Measurements from ENCODE around the gene OSER1. TPM values are rescaled to one million over a fixed set of nuclear protein-coding genes. Genes with fewer than 3 reads are reported as not detected.

OSER1 gene
- total RNA-seq, 2 donors from 2014 or later = 23.3 to 31.9 TPM

DNA sequence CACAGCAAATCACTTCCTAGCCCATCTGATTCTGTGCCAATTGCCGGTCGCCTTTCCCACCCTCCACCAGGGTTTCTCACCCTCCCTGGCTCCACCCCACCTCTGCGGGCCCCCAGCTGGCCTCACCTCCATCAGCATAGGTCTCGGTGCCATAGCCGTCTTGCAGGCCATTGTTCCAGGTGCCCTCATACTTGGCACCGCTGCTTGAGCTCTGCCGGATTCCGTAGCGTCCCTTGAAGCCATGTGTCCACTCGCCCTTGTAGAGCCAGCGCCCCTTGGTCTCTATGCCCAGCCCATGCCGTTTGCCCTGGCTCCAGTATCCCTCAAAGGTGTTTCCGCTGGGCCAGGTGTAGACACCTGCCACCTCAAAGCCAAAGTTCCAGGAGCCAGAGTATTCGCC lies 24.4 kb downstream of the OSER1 start:
- H3K27ac ChIP-seq = peak overlapping the region; percentile 47
- no peaks in the 10 kb centered on the region for H3K4me1 ChIP-seq
- TF ChIP-seq, protein P1, sequence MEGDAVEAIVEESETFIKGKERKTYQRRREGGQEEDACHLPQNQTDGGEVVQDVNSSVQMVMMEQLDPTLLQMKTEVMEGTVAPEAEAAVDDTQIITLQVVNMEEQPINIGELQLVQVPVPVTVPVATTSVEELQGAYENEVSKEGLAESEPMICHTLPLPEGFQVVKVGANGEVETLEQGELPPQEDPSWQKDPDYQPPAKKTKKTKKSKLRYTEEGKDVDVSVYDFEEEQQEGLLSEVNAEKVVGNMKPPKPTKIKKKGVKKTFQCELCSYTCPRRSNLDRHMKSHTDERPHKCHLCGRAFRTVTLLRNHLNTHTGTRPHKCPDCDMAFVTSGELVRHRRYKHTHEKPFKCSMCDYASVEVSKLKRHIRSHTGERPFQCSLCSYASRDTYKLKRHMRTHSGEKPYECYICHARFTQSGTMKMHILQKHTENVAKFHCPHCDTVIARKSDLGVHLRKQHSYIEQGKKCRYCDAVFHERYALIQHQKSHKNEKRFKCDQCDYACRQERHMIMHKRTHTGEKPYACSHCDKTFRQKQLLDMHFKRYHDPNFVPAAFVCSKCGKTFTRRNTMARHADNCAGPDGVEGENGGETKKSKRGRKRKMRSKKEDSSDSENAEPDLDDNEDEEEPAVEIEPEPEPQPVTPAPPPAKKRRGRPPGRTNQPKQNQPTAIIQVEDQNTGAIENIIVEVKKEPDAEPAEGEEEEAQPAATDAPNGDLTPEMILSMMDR (IDR thresholded peaks at IDR 0.05) = no peak
- no peaks in the 10 kb centered on the region for H3K9me3 ChIP-seq
- intact Hi-C loops (cut with DNase I) = loop anchor here (10.0 kb wide), 1 partner anchor 431 kb away; no protein-coding TSS in a partner anchor
- peak overlapping the region in 1 of 2 donors; percentile 26 for H3K9ac ChIP-seq (ENCODE audit: low read depth in 2 of 2, low read length in 2 of 2)
- no peaks in the 10 kb centered on the region for H3K27me3 ChIP-seq
- peak overlapping the region; percentile 35 for H3K4me3 ChIP-seq
- DNase-seq = no peak
- no peaks in the 10 kb centered on the region for H3K36me3 ChIP-seq

DNA sequence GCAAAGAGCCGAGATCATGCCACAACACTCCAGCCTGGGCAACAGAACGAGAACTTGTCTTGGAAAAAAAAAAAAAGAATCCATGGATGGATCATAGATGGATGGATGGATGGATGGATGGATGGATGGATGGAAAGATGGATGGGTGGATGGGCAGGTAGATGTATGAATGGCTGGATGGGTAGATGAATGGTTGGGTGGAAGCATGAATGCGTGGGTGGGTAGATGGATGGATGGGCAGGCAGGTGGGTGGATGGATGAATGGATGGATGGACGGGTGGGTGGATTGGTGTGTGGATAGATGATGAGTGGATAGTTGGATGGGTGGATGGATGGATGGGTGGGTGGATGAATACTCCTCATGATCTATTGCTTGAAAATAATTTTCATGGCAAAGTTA lies 25.0 kb downstream of the OSER1 start:
- no peak overlapping the region for H3K4me3 ChIP-seq
- no peaks in the 10 kb centered on the region for H3K36me3 ChIP-seq
- intact Hi-C loops (cut with DNase I) = loop anchor here (10.0 kb wide), 1 partner anchor 431 kb away; no protein-coding TSS in a partner anchor
- DNase-seq = no peak
- no peak overlapping the region for H3K9ac ChIP-seq (ENCODE audit: low read depth in 2 of 2, low read length in 2 of 2)
- no peaks in the 10 kb centered on the region for H3K4me1 ChIP-seq
- TF ChIP-seq, protein P1 (IDR thresholded peaks at IDR 0.05) = no peak
- no peak overlapping the region for H3K27ac ChIP-seq
- no peaks in the 10 kb centered on the region for H3K9me3 ChIP-seq
- no peaks in the 10 kb centered on the region for H3K27me3 ChIP-seq

DNA sequence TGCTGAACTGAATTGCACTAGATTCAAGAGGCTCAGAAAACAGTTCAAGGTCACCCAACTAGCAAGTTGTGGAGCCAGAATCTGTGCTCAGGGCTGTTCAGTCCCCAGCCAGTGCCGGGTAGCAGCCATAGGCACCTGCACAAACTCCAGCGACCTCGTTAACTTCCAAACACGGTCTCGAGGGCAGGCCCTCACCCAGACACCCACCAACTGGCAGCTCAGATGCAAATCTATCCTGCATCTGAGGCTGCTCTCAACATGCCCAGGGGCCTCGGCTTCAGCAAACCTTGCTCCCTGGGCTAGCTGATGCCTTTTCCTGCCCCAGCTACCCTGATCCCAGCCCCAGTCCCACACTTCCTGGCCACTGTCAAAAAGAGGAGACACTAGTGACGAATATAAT lies 27.3 kb downstream of the OSER1 start:
- H3K4me3 ChIP-seq = peak overlapping the region; percentile 1
- no peaks in the 10 kb centered on the region for H3K9me3 ChIP-seq
- intact Hi-C loops (cut with DNase I) = loop anchor here (10.0 kb wide), 1 partner anchor 428 kb away; no protein-coding TSS in a partner anchor
- no peak overlapping the region for H3K9ac ChIP-seq (ENCODE audit: low read depth in 2 of 2, low read length in 2 of 2)
- no peak overlapping the region for H3K27ac ChIP-seq
- DNase-seq = no peak
- no peaks in the 10 kb centered on the region for H3K36me3 ChIP-seq
- no peaks in the 10 kb centered on the region for H3K27me3 ChIP-seq
- TF ChIP-seq, protein P1 (IDR thresholded peaks at IDR 0.05) = no peak
- no peaks in the 10 kb centered on the region for H3K4me1 ChIP-seq

DNA sequence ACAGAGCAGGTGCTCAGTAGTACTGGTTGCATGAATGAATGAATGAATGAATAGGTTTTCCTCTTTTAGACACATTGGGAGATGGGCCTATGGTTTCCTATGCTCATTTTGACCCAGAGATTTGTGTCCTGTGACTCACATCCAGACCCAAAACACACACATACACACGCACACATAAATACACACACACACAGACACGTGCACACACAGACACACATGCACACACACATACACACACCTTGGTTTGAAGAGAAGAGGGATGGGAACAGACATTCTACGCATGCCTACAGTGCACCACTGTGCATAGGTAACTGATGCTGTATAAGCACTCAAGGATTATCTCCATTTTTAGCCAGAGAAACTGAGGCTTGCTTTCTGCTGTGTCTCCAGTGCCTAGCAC lies 27.7 kb downstream of the OSER1 start:
- TF ChIP-seq, protein P1 (IDR thresholded peaks at IDR 0.05) = no peak
- intact Hi-C loops (cut with DNase I) = loop anchor here (10.0 kb wide), 1 partner anchor 428 kb away; no protein-coding TSS in a partner anchor
- DNase-seq = no peak
- no peaks in the 10 kb centered on the region for H3K4me1 ChIP-seq
- no peaks in the 10 kb centered on the region for H3K36me3 ChIP-seq
- no peak overlapping the region for H3K27ac ChIP-seq
- peak overlapping the region; percentile 1 for H3K4me3 ChIP-seq
- no peaks in the 10 kb centered on the region for H3K27me3 ChIP-seq
- H3K9ac ChIP-seq (ENCODE audit: low read depth in 2 of 2, low read length in 2 of 2) = no peak overlapping the region
- H3K9me3 ChIP-seq = no peaks in the 10 kb centered on the region

DNA sequence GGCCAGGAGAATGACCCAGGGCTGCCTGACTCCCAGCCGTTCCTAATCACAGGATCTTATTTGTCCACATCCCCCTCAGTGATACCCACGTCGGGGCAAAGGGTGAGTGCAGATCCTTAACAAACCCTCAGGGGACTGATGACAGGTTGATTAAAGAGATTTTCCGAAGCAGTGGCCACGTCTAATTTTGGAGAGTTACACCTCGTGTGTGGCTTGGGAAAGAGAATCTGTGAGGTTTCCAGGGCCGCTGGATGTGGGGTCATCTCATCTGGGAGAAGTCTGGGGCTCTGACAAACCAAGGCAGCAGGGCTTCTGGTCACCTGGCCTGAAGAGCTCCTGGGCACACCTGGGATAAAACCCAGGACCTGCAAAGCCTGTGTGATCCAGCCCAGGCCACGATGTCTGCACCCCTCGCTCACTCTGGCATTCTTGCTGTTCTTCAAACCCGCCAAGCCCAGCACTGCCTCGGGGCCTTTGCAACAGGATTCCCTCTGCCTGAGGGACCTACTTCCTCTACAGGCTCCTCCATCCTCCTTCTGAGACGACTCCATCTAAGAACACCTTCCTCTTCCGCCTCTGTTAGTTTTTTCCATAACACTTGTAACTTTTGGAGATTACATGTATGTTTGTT lies 28.3 kb downstream of the OSER1 start:
- H3K27ac ChIP-seq = no peak overlapping the region
- H3K4me1 ChIP-seq = no peaks in the 10 kb centered on the region
- no peaks in the 10 kb centered on the region for H3K9me3 ChIP-seq
- TF ChIP-seq, protein P1 (IDR thresholded peaks at IDR 0.05) = no peak
- no peak overlapping the region for H3K4me3 ChIP-seq
- H3K9ac ChIP-seq (ENCODE audit: low read depth in 2 of 2, low read length in 2 of 2) = no peak overlapping the region
- no peaks in the 10 kb centered on the region for H3K36me3 ChIP-seq
- no peaks in the 10 kb centered on the region for H3K27me3 ChIP-seq
- intact Hi-C loops (cut with DNase I) = loop anchor here (10.0 kb wide), 1 partner anchor 427 kb away; no protein-coding TSS in a partner anchor
- no peak for DNase-seq
